Prostate gland (tissue), 2 donors: ENCODE data around the gene SERPINB7. TPM values are rescaled to one million over a fixed set of nuclear protein-coding genes. Genes with fewer than 3 reads are reported as not detected.

Experiments
- DNase-seq: peaks from one replicate; pipeline ENCODE4 v3.0.0-alpha.2; 2019; ENCODE audit warnings: low spot score
- H3K27ac ChIP-seq, 2 donors: fragments of 200-600 bp; sonication (generic); 2 replicates each; pipeline ENCODE4 v1.5.1; 2017 to 2019
- H3K27me3 ChIP-seq: fragments of 200-600 bp; sonication (generic); replicated peaks from 2 replicates; pipeline ENCODE4 v1.5.1; 2019; ENCODE audit not compliant: insufficient read depth
- H3K36me3 ChIP-seq, 2 donors: fragments of 200-600 bp; sonication (generic); 1 replicate in 1 of 2; 2 replicates in 1 of 2; pipeline versions ENCODE4 v1.5.1 to v1.8.1; 2017 to 2019
- H3K4me1 ChIP-seq: fragments of 200-600 bp; sonication (generic); replicated peaks from 2 replicates; pipeline ENCODE4 v1.5.1; 2019
- H3K4me3 ChIP-seq, 2 donors: fragments of 200-600 bp; sonication (generic); 2 replicates each; pipeline ENCODE4 v1.5.1; 2017 to 2019
- H3K9me3 ChIP-seq: fragments of 200-600 bp; sonication (generic); 2 replicates; pipeline ENCODE4 v1.5.1; 2017
- POLR2A ChIP-seq: fragments of 450-650 bp; IDR thresholded peaks from one replicate; pipeline ENCODE4 v1.6.1; 2016; ENCODE audit warnings: antibody characterized with exemption, mild to moderate bottlenecking
- POLR2AphosphoS5 ChIP-seq: sonication (generic); formaldehyde crosslinking; IDR thresholded peaks from one replicate; pipeline ENCODE4 v1.6.1; 2017; ENCODE audit warnings: antibody characterized with exemption
- WGBS: methylation state at CpG from one replicate; pipeline ENCODE4 v1.1.5; 2018; 5-methylcytosine and 5-hydroxymethylcytosine counted together
- intact Hi-C: fragments of 100-400 bp; cut with DNase I; formaldehyde crosslinking; loops from one replicate; pipeline ENCODE4 v1.14.2; 2022
- total RNA-seq, 2 donors: library from RNA; depleted of rRNA; stranded (reverse); fragments of >200 nt; gene quantifications; one replicate each; pipeline ENCODE4 v1.1.0, GENCODE V29; 2016
- TF ChIP-seq, protein P1 (sequence below), 4 experiments: fragments of 200-600 bp in 2 of 4; fragments of 450-650 bp in 2 of 4; sonication (generic) in 2 of 4; IDR thresholded peaks; 1 replicate in 3 of 4; 2 replicates in 1 of 4; pipeline ENCODE4 v1.5.1; 2016 to 2019; ENCODE audit warnings: antibody characterized with exemption in 4 of 4, mild to moderate bottlenecking in 2 of 4, moderate library complexity in 2 of 4

The SERPINB7 gene
- total RNA-seq, 2 donors from 2014 or later: 0.97 TPM; not detected in 1

GRCh38 chr18:63819786-63820185, 44.6 kb downstream of the SERPINB7 start:
- no peaks in the 10 kb centered on the region for H3K27me3 ChIP-seq
- TF ChIP-seq, protein P1, sequence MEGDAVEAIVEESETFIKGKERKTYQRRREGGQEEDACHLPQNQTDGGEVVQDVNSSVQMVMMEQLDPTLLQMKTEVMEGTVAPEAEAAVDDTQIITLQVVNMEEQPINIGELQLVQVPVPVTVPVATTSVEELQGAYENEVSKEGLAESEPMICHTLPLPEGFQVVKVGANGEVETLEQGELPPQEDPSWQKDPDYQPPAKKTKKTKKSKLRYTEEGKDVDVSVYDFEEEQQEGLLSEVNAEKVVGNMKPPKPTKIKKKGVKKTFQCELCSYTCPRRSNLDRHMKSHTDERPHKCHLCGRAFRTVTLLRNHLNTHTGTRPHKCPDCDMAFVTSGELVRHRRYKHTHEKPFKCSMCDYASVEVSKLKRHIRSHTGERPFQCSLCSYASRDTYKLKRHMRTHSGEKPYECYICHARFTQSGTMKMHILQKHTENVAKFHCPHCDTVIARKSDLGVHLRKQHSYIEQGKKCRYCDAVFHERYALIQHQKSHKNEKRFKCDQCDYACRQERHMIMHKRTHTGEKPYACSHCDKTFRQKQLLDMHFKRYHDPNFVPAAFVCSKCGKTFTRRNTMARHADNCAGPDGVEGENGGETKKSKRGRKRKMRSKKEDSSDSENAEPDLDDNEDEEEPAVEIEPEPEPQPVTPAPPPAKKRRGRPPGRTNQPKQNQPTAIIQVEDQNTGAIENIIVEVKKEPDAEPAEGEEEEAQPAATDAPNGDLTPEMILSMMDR (IDR thresholded peaks at IDR 0.05): no peak
- TF ChIP-seq POLR2A: no peak
- TF ChIP-seq POLR2AphosphoS5: no peak
- WGBS: 12% methylated on average over 2 of the region's 2 CpGs
- no peaks in the 10 kb centered on the region for H3K36me3 ChIP-seq
- H3K27ac ChIP-seq: no peak overlapping the region
- intact Hi-C loops: no loop called here
- H3K4me1 ChIP-seq: no peaks in the 10 kb centered on the region
- no peaks in the 10 kb centered on the region for H3K9me3 ChIP-seq
- DNase-seq: no peak
- H3K4me3 ChIP-seq: no peak overlapping the region

DNA sequence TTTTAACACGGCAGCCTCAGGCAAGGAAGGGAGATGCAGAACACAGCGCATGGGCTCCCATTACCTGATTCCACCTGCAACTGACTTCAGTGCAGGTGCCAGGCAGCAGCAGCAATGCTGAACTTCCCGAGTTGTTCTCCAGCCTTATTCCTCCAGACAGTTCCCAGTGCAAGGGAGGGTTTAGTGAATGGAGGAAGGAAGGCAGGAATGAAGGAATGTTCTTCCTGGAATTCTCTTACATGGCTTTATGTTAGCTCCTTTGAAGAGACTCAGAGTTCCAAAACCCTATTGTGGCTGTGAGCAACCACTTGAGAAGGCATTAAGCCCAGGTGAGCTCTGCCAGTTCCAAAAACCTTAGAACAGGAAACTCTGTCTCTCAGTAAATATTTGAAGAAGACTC, 45.5 kb downstream of the SERPINB7 start:
- H3K27me3 ChIP-seq: no peaks in the 10 kb centered on the region
- no peaks in the 10 kb centered on the region for H3K36me3 ChIP-seq
- H3K27ac ChIP-seq: no peak overlapping the region
- no peaks in the 10 kb centered on the region for H3K9me3 ChIP-seq
- intact Hi-C loops: no loop called here
- no peak overlapping the region for H3K4me3 ChIP-seq
- H3K4me1 ChIP-seq: no peaks in the 10 kb centered on the region
- DNase-seq: no peak
- TF ChIP-seq, protein P1 (IDR thresholded peaks at IDR 0.05): no peak
- TF ChIP-seq POLR2A: no peak
- TF ChIP-seq POLR2AphosphoS5: no peak
- WGBS: 72% methylated on average over 3 of the region's 3 CpGs

GRCh38 chr18:63823516-63824219, 48.5 kb downstream of the SERPINB7 start:
- 82% methylated on average over 10 of the region's 10 CpGs for WGBS
- DNase-seq: no peak
- H3K27ac ChIP-seq: no peak overlapping the region
- no peak overlapping the region for H3K4me3 ChIP-seq
- no peak for TF ChIP-seq POLR2AphosphoS5
- TF ChIP-seq, protein P1 (IDR thresholded peaks at IDR 0.05): peak in 2 of 4 experiments; percentile 24 to 37
- no peaks in the 10 kb centered on the region for H3K36me3 ChIP-seq
- H3K9me3 ChIP-seq: no peaks in the 10 kb centered on the region
- no peaks in the 10 kb centered on the region for H3K4me1 ChIP-seq
- intact Hi-C loops: no loop called here
- no peaks in the 10 kb centered on the region for H3K27me3 ChIP-seq

GRCh38 chr18:63824220-63824525, 49.0 kb downstream of the SERPINB7 start:
- H3K4me3 ChIP-seq: no peak overlapping the region
- intact Hi-C loops: no loop called here
- no peaks in the 10 kb centered on the region for H3K27me3 ChIP-seq
- WGBS: 77% methylated on average over 2 of the region's 2 CpGs
- H3K36me3 ChIP-seq: no peaks in the 10 kb centered on the region
- H3K4me1 ChIP-seq: no peaks in the 10 kb centered on the region
- no peaks in the 10 kb centered on the region for H3K9me3 ChIP-seq
- no peak for DNase-seq
- no peak overlapping the region for H3K27ac ChIP-seq
- TF ChIP-seq POLR2A (no peak), POLR2AphosphoS5 (no peak)
- TF ChIP-seq, protein P1 (IDR thresholded peaks at IDR 0.05): no peak

DNA sequence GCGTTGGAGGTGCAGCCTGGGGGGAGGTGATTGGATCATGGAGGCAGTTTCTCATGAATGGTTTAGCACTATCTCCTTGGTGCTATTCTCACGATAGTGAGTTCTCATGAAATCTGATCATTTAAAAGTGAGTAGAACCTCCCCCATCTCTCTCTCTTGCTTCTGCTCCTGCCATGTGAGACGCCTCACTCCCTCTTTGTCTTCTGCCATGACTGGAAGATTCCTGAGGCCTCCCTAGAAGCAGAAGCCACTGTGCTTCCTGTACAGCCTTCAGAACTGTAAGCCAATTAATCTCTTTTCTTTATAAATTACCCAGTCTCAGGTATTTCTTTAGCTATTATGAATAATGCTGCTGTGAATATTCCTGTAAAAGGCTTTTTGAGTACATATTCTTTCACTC, 52.9 kb downstream of the SERPINB7 start:
- Histone ChIP-seq H3K9me3 (no peaks in the 10 kb centered on the region), H3K27me3 (no peaks in the 10 kb centered on the region), H3K4me3 (no peak overlapping the region), H3K4me1 (no peaks in the 10 kb centered on the region), H3K36me3 (no peaks in the 10 kb centered on the region), H3K27ac (no peak overlapping the region)
- intact Hi-C loops: no loop called here
- DNase-seq: no peak
- no peak for TF ChIP-seq POLR2A
- TF ChIP-seq, protein P1 (IDR thresholded peaks at IDR 0.05): no peak
- TF ChIP-seq POLR2AphosphoS5: no peak
- WGBS: 83% methylated on average over 3 of the region's 3 CpGs
